Parathyroid adenoma (tissue), 2 donors: ENCODE results near the gene DPM3.

ENCODE experiments used
- H2AFZ ChIP-seq: fragments of 300-600 bp; sonication (generic); one replicate; pipeline ENCODE4 v1.7.0; 2017; ENCODE audit warnings: antibody characterized with exemption, mild to moderate bottlenecking
- H3K27ac ChIP-seq: fragments of 300-600 bp; sonication (generic); one replicate; pipeline ENCODE4 v1.7.0; 2017
- H3K27me3 ChIP-seq: fragments of 300-600 bp; sonication (generic); one replicate; pipeline ENCODE4 v1.7.0; 2017; ENCODE audit warnings: low read length; ENCODE audit not compliant: control insufficient read depth, insufficient read depth
- H3K36me3 ChIP-seq: fragments of 300-600 bp; sonication (generic); one replicate; pipeline ENCODE4 v1.7.0; 2017; ENCODE audit warnings: low read length; ENCODE audit not compliant: control insufficient read depth, insufficient read depth
- H3K4me1 ChIP-seq: fragments of 300-600 bp; sonication (generic); one replicate; pipeline ENCODE4 v1.7.0; 2017; ENCODE audit warnings: control low read depth
- H3K4me2 ChIP-seq: fragments of 300-600 bp; sonication (generic); one replicate; pipeline ENCODE4 v1.7.0; 2017; ENCODE audit warnings: low read length
- H3K4me3 ChIP-seq: fragments of 300-600 bp; sonication (generic); one replicate; pipeline ENCODE4 v1.7.0; 2017; ENCODE audit warnings: low read depth, low read length
- H3K79me2 ChIP-seq: fragments of 300-600 bp; sonication (generic); one replicate; pipeline ENCODE4 v1.7.0; 2017; ENCODE audit warnings: control low read depth
- H3K9ac ChIP-seq: fragments of 300-600 bp; sonication (generic); one replicate; pipeline ENCODE4 v1.7.0; 2017; ENCODE audit warnings: mild to moderate bottlenecking
- H3K9me3 ChIP-seq: fragments of 300-600 bp; sonication (generic); one replicate; pipeline ENCODE4 v1.7.0; 2017; ENCODE audit warnings: low read length; ENCODE audit not compliant: control insufficient read depth
- CTCF ChIP-seq: fragments of 300-600 bp; sonication (generic); IDR thresholded peaks from one replicate; pipeline ENCODE4 v1.7.0; 2017; ENCODE audit warnings: antibody characterized with exemption, mild to moderate bottlenecking
- donor health status: primary hyperparathyroidism.

The DPM3 gene

GRCh38 chr1:155107309-155108264 is 32.7 kb downstream of the DPM3 start:
- Histone ChIP-seq H3K4me3 (no peak overlapping the region), H3K36me3 (no peaks in the 10 kb centered on the region), H3K9me3 (no peaks in the 10 kb centered on the region), H3K9ac (no peak overlapping the region), H3K4me1 (no peaks in the 10 kb centered on the region), H3K27me3 (no peaks in the 10 kb centered on the region), H3K79me2 (no peaks in the 10 kb centered on the region), H3K27ac (no peak overlapping the region), H2AFZ (no peak overlapping the region), H3K4me2 (no peak overlapping the region)
- TF ChIP-seq CTCF, result no peak

GRCh38 chr1:155106862-155107261 is 33.5 kb downstream of the DPM3 start:
- Histone ChIP-seq H3K4me2 (no peak overlapping the region), H3K27ac (no peak overlapping the region), H3K9me3 (no peaks in the 10 kb centered on the region), H3K27me3 (no peaks in the 10 kb centered on the region), H3K36me3 (no peaks in the 10 kb centered on the region), H3K79me2 (no peaks in the 10 kb centered on the region), H3K4me1 (no peaks in the 10 kb centered on the region), H2AFZ (no peak overlapping the region), H3K4me3 (no peak overlapping the region), H3K9ac (no peak overlapping the region)
- no peak for TF ChIP-seq CTCF

- H2AFZ ChIP-seq, result no peak overlapping the region
- no peaks in the 10 kb centered on the region for H3K79me2 ChIP-seq
- H3K36me3 ChIP-seq, result no peaks in the 10 kb centered on the region
- H3K27ac ChIP-seq, result no peak overlapping the region
- H3K4me1 ChIP-seq, result no peaks in the 10 kb centered on the region
- TF ChIP-seq CTCF, result no peak
- no peak overlapping the region for H3K4me2 ChIP-seq
- H3K9me3 ChIP-seq, result no peaks in the 10 kb centered on the region
- no peak overlapping the region for H3K9ac ChIP-seq
- H3K4me3 ChIP-seq, result no peak overlapping the region
- H3K27me3 ChIP-seq, result no peaks in the 10 kb centered on the region
Observed at GRCh38 chr1:155105604-155106011, 34.7 kb downstream of the DPM3 start.

GRCh38 chr1:155104605-155105534 is 35.5 kb downstream of the DPM3 start:
- TF ChIP-seq CTCF, result no peak
- Histone ChIP-seq H3K9me3 (no peaks in the 10 kb centered on the region), H2AFZ (no peak overlapping the region), H3K9ac (no peak overlapping the region), H3K36me3 (no peaks in the 10 kb centered on the region), H3K79me2 (no peaks in the 10 kb centered on the region), H3K27ac (no peak overlapping the region), H3K4me3 (no peak overlapping the region), H3K4me2 (no peak overlapping the region), H3K27me3 (no peaks in the 10 kb centered on the region), H3K4me1 (no peaks in the 10 kb centered on the region)
